HG03175 (cell line): ENCODE data around the gene SELENOI.
"Not testable (repeated sequence)": the region's sequence is repeated elsewhere in the genome, so short reads cannot be mapped to it uniquely, and the experiment has no call there.

Experiments used
- ATAC-seq: cut with Tn5 transposase; IDR thresholded peaks from one replicate; pipeline ENCODE4 v1.9.1; 2021; ENCODE audit warnings: mild to moderate bottlenecking, moderate library complexity; ENCODE audit not compliant: unreplicated experiment

Gene SELENOI

DNA sequence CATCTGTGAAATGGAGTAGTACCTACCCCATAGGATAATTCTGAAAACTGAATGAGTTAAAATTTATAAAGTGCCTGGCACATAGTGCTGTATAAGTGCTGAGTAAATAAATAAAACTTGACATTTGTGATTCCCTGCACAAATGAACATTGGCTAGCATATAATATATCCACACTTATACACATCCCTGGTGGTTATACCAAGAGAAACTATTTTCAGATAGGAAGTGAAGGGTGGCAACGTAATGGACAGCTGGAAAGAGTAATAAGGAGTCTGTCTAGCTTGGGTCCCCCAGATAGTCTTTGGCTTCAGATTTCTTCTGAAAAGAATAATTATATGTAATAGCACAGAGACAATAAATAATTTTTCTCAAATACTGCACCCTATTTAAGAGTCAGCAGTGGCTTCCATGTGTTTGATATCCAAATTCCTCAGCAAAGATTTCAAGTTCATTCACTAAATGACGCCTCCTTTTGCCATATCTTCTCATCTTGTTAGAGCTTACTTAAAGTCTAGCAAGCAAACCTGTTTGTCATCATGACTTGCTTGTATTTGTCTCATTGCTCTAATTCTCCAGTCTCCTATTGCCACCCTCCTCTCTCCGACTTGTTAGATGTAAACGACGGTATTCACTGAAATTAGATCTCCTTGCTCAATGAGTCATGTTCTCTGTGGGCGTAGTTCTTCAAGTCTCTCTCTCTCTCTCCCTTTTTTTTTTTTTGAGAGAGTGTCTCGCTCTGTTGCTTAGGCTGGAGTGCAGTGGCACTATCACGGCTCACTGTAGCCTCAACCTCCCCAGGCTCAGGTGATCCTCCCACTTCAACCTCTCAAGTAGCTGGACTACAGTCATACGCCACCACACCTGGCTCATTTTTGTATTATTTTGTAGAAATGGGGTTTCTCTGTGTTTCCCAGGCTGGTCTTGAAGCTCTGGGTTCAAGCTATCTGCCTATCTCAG lies 9.4 kb downstream of the SELENOI start:
- no peak for ATAC-seq

DNA sequence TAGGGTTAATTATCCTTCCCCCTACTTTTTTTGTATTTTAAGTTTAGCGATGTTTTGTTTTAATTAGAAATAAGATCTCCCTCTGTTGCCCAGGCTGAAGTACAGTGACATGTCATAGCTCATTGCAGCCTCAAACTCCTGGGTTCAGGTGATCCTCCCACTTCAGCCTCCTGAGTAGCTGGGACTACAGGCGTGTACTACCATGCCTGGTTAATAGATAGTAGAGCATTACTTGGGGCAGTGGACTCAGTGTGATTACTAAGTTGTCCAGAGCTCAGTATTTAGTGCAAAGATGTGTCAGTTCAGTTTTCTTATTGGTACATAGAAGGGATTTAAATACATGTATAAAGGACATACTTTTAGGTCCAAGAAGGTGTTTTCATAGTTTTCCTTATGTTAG lies 10.2 kb downstream of the SELENOI start:
- no peak for ATAC-seq

- no peak for ATAC-seq
These were observed 10.8 kb downstream of the SELENOI start for GRCh38 chr2:26356771-26357170.

DNA sequence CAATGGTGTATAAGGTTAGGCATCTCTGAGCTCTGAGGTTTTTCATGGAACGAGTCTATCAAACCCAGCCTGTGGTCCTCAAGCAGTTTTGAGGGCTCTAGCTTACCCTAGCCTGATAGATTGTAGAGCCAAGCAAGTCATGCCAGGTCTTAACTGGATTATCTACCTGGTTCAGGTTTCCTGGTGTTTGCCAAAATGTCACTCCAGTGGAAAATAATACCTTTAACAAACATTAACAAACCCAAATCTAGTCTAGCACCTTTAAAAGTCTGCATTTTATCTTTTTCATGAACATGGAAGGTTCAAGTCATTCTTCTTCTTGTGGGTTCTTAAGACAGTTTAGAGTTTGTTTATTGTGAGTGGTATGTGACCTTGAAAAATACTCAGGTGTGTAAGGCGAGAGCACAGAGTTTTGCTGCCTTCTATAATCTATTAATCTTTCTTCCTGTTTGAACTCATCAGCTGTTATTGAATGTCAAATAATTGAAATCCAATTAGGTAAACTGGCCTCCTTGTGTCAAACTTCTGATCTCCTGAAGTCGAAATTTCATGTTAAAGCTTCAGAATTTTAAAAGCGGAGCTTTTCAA lies 14.0 kb downstream of the SELENOI start:
- no peak for ATAC-seq

DNA sequence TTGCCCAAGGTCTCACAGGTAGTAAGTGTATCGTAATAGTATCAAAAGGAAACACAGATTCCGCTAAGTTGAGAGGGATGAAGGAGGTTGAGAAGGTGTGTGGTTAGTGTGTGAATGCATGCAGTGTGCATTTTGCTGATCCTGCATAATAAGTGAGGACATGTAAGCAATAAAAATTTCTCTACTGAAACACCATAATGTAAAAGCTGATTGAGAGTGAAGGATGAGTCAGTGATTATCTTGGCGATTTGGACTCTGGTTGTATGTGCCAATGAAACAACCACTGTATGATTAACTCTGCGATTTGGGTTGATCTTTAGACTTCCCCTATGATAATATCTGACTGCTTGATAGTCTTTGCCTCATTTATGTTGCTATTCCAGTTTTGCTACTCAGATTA lies 17.4 kb downstream of the SELENOI start:
- ATAC-seq = no peak

DNA sequence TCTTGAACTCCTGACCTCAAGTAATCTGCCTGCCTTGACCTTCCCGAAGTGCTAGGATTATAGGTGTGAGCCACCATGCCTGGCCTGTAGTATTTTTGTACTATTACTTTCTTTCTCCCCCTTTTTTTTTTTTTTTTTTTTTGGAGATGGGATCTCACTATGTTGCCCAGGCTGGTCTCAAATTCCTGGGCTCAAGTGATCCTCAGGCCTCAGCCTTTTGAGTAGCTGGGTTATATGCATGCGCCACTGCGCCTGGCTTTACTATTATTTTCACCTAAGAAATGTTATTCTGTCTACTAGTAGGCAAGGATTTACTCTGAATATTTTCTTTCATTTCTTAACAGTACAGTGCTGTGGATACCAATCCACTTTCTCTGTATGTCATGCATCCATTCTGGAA lies 18.0 kb downstream of the SELENOI start:
- ATAC-seq = no peak

GRCh38 chr2:26364669-26365068 lies 18.7 kb downstream of the SELENOI start:
- ATAC-seq = no peak

DNA sequence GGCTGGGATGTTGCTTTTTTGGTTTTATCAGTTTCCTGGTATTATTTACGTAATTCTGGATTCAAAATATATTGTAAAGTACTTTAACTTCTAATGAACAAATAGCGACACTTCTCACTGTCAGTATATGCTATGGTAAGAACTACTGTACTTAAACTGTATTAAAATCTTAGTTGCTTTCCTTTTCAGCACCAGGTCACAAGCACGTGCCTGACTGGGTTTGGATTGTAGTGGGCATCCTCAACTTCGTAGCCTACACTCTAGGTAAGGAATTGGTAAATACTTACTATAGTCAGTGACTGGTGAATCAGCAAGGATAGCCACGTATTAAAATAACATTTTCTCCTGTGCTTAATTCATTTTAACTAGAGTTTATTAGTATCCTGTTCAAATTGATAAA lies 21.0 kb downstream of the SELENOI start:
- ATAC-seq = no peak

GRCh38 chr2:26369664-26370063 lies 23.7 kb downstream of the SELENOI start:
- not testable (repeated sequence) for ATAC-seq

GRCh38 chr2:26370909-26371308 lies 25.0 kb downstream of the SELENOI start:
- ATAC-seq = not testable (repeated sequence)

DNA sequence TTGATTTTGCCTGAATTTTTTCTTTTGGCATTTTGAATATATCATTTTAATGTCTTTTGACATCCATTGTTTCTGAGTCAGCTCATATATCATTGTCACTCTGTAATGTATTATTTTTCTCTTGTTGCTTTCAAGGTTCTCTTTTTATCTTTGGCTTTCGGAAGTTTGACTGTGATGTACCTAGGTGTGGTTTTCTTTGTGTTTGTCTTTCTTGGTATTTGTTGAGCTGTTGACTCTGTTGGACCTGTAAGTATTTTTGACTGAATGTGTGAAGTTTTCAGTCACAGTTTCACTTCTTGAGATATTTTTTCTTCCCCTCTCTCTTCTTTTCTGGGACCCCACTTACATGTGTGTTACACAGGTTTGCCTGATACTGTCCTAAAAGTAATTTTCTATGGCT lies 30.9 kb downstream of the SELENOI start:
- ATAC-seq = no peak

DNA sequence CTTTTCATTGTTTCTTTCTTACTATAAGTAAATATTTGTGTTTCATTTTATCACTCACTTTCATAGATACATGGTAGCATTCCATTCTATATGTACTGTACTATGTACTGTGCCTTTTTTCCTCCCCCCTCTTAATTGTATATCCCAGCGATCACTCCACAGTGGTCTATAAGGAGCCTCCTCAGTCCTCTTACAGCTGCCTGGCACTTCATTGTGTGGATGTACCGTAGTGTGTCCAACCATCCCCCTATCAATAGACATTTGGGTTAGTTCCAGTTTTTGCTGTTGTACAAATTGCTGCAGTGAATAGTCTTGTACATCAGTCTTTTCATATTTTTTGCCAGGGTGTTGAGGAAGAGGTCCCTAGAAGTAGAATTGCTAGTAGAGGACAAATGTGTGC lies 34.3 kb downstream of the SELENOI start:
- ATAC-seq = no peak

- no peak for ATAC-seq
These were observed 36.6 kb downstream of the SELENOI start for GRCh38 chr2:26382564-26382963.

DNA sequence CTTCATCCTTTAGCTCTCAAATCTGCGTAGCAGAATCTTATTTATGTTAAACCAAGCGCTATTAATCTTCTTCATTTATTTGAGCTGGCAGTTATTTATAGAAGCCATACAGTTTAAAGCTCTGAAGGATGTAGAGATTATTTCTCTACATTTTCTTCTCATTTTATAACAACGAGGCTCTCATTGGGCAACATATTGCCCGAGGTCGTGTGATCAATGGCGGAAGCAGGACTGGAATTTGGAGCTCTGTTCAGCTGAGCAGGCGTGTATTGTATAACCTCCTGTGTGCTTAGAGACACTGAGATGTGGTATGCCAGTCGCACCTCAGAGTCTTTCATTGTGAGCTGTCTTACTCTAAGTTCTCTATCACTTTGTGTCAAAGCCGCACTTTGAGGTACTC lies 38.2 kb downstream of the SELENOI start:
- no peak for ATAC-seq

- no peak for ATAC-seq
These were observed 38.7 kb downstream of the SELENOI start for GRCh38 chr2:26384597-26384996.

DNA sequence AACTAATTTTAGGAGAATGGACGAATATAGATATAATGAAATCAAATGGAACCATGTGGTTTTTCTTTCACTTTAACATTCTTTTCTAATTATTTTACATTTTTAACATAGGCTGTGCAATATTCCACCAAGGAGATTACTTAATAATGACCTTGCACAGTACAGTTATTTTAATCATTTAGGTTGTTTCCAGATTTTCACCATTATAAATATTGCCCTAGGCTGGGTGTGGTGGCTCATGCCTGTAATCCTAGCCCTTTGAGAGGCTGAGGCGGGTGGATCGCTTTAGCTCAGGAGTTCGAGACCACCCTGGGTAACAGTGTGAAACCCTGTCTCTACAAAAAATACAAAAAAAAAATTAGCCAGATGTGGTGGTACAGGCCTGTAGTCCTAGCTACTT lies 41.2 kb downstream of the SELENOI start:
- no peak for ATAC-seq

- ATAC-seq = no peak
These were observed 48.8 kb downstream of the SELENOI start for GRCh38 chr2:26394694-26395093.

- ATAC-seq = no peak
These were observed 49.5 kb downstream of the SELENOI start for GRCh38 chr2:26395394-26395793.

GRCh38 chr2:26396734-26397298 lies 50.9 kb downstream of the SELENOI start:
- no peak for ATAC-seq

DNA sequence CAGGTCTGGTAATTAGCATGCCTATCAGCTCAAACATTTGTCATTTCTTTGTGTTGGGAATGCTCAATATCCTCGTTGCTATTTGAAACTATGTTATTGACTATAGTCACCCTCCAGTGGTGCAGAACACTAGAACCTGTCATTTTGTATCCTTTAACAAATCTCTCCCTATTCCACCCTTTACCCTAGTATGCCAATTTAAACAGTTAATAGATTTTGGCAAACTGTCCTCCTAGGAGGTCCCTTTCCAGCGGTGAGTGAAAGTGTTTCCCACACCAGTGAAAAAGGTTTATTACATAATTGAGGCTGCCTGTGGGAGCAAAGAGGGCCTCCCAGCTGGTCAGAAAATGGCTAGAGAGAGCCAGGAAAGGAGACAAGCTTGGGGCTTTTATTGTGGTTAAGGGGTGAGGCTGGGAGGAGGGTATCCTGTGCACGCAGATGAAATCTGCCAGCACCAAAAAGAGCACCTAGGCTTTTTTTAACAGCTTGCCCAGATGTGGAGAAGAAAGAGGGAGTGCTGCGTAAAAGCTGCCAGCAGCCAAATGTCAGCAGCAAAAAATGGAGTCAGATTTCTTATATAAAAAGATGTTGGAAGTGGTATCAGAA lies 53.9 kb downstream of the SELENOI start:
- ATAC-seq = no peak

- no peak for ATAC-seq
These were observed 54.8 kb downstream of the SELENOI start for GRCh38 chr2:26400723-26401122.
